Smooth muscle cell (in vitro differentiated cells): ENCODE data around the gene KCNAB1. TPM values are rescaled to one million over a fixed set of nuclear protein-coding genes. Genes with fewer than 3 reads are reported as not detected.

Experiments used
- DNase-seq: peaks from one replicate; lab custom pipeline; 2025; ENCODE audit not compliant: unreplicated experiment; lab: John Stamatoyannopoulos, UW
- H2AFZ ChIP-seq: fragments of 200-600 bp; sonication (generic); 2 replicates; pipeline ENCODE4 v1.6.0; 2016; ENCODE audit warnings: antibody characterized with exemption, low read depth, mild to moderate bottlenecking
- H3F3A ChIP-seq: fragments of 200-600 bp; sonication (generic); 2 replicates; pipeline ENCODE4 v1.6.0; 2017; ENCODE audit warnings: antibody characterized with exemption, low read depth
- H3K27ac ChIP-seq: fragments of 200-600 bp; sonication (generic); 2 replicates; pipeline ENCODE4 v1.5.1; 2016; ENCODE audit warnings: low read depth, mild to moderate bottlenecking
- H3K27me3 ChIP-seq: fragments of 200-600 bp; sonication (generic); 2 replicates; pipeline ENCODE4 v1.6.1; 2016; ENCODE audit warnings: low read depth, mild to moderate bottlenecking
- H3K36me3 ChIP-seq: fragments of 200-600 bp; sonication (generic); 2 replicates; pipeline ENCODE4 v1.5.1; 2016; ENCODE audit warnings: low read depth
- H3K4me1 ChIP-seq: fragments of 200-600 bp; sonication (generic); 2 replicates; pipeline ENCODE4 v1.5.1; 2016; ENCODE audit warnings: low read depth
- H3K4me2 ChIP-seq: fragments of 200-600 bp; sonication (generic); 2 replicates; pipeline ENCODE4 v1.6.0; 2016; ENCODE audit warnings: mild to moderate bottlenecking
- H3K4me3 ChIP-seq: fragments of 200-600 bp; sonication (generic); 2 replicates; pipeline ENCODE4 v1.5.1; 2016; ENCODE audit warnings: mild to moderate bottlenecking
- H3K79me2 ChIP-seq: fragments of 200-600 bp; sonication (generic); 2 replicates; pipeline ENCODE4 v1.6.0; 2016; ENCODE audit warnings: low read depth, mild to moderate bottlenecking
- H3K9ac ChIP-seq: fragments of 200-600 bp; sonication (generic); 2 replicates; pipeline ENCODE4 v1.6.0; 2016; ENCODE audit warnings: low read depth
- H3K9me3 ChIP-seq: fragments of 200-600 bp; sonication (generic); replicated peaks from 2 replicates; pipeline ENCODE4 v1.5.1; 2016; ENCODE audit warnings: low read depth
- H4K20me1 ChIP-seq: fragments of 200-600 bp; sonication (generic); 2 replicates; pipeline ENCODE4 v1.6.0; 2016; ENCODE audit warnings: low read depth
- CTCF ChIP-seq: fragments of 200-600 bp; sonication (generic); IDR thresholded peaks from 2 replicates; pipeline ENCODE4 v1.5.1; 2017; ENCODE audit warnings: borderline replicate concordance, mild to moderate bottlenecking, antibody characterized with exemption; ENCODE audit not compliant: insufficient read depth, poor library complexity, severe bottlenecking
- WGBS: methylation state at CpG from one replicate; pipeline ENCODE4 v1.1.7; 2016; ENCODE audit warnings: low lambda C conversion rate; 5-methylcytosine and 5-hydroxymethylcytosine counted together
- polyA plus RNA-seq: library from polyadenylated mRNA; unstranded; fragments of >200 nt; fragmentation: Nextera tagmentation; extraction: Ambion mirVana; gene quantifications from 2 replicates; pipeline ENCODE4 v1.2.1, GENCODE V29; 2016
- total RNA-seq: library from RNA; depleted of rRNA; stranded (reverse); fragments of >200 nt; gene quantifications from 2 replicates; pipeline ENCODE4 v1.2.3, GENCODE V29; 2014

KCNAB1 gene
- total and polyA plus RNA-seq, 2 experiments from 2014 or later, result 0.36 to 1.0 TPM

- no peak overlapping the region for H3K4me3 ChIP-seq
- H3K4me2 ChIP-seq, result no peak overlapping the region
- no peaks in the 10 kb centered on the region for H4K20me1 ChIP-seq
- no peak overlapping the region for H3K9ac ChIP-seq
- no peaks in the 10 kb centered on the region for H3F3A ChIP-seq
- H3K79me2 ChIP-seq, result no peaks in the 10 kb centered on the region
- H3K36me3 ChIP-seq, result no peaks in the 10 kb centered on the region
- DNase-seq, result no peak
- no peak overlapping the region for H2AFZ ChIP-seq
- WGBS, result 72% methylated on average over 5 of the region's 5 CpGs
- H3K4me1 ChIP-seq, result no peaks in the 10 kb centered on the region
- H3K27ac ChIP-seq, result no peak overlapping the region
- no peaks in the 10 kb centered on the region for H3K27me3 ChIP-seq
- H3K9me3 ChIP-seq, result no peaks in the 10 kb centered on the region
- no peak for TF ChIP-seq CTCF
Observed at GRCh38 chr3:156463123-156463522, 342.7 kb downstream of the KCNAB1 start.

- Histone ChIP-seq H3K4me2 (no peak overlapping the region), H3F3A (no peaks in the 10 kb centered on the region), H2AFZ (no peak overlapping the region), H3K4me3 (no peak overlapping the region), H3K9ac (no peak overlapping the region), H3K4me1 (no peaks in the 10 kb centered on the region), H3K27ac (no peak overlapping the region), H3K79me2 (no peaks in the 10 kb centered on the region), H3K9me3 (no peaks in the 10 kb centered on the region), H4K20me1 (no peaks in the 10 kb centered on the region), H3K27me3 (no peaks in the 10 kb centered on the region), H3K36me3 (no peaks in the 10 kb centered on the region)
- WGBS, result 49% methylated on average over 3 of the region's 3 CpGs
- no peak for TF ChIP-seq CTCF
- no peak for DNase-seq
Observed at GRCh38 chr3:156465194-156465593, 344.8 kb downstream of the KCNAB1 start.

GRCh38 chr3:156469456-156469855, 349.1 kb downstream of the KCNAB1 start:
- Histone ChIP-seq H3K27me3 (no peaks in the 10 kb centered on the region), H3K9me3 (no peaks in the 10 kb centered on the region), H2AFZ (no peak overlapping the region), H3K4me3 (no peak overlapping the region), H3K36me3 (no peaks in the 10 kb centered on the region), H3K79me2 (no peaks in the 10 kb centered on the region), H3K4me2 (no peak overlapping the region), H3K9ac (no peak overlapping the region), H4K20me1 (no peaks in the 10 kb centered on the region), H3K4me1 (no peaks in the 10 kb centered on the region), H3K27ac (no peak overlapping the region), H3F3A (no peaks in the 10 kb centered on the region)
- TF ChIP-seq CTCF, result no peak
- no peak for DNase-seq

DNA sequence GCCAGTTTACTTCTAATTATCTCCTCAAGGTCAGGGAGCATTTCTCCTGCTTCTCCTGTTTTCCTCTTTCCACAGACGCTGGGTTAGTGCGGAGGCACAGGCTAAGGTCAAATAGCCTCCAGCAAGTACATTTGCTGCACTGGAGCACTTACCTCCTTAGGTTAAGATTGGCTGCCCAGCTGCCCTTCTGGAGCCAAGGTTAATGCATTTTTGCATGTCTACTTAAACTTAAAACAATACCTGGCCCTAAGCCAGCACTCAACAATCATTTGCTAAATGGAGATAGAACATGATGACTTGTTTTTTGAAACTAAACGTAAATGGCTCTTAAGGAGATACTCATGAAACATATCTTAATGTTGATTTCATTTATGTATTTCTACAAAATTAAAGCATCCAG, 351.1 kb downstream of the KCNAB1 start:
- 61% methylated on average over 3 of the region's 3 CpGs for WGBS
- H3K27ac ChIP-seq, result no peak overlapping the region

More for the DNA sequence above, 351.1 kb downstream of the KCNAB1 start:
- no peak overlapping the region for H3K4me2 ChIP-seq
- no peaks in the 10 kb centered on the region for H3F3A ChIP-seq
- no peaks in the 10 kb centered on the region for H3K79me2 ChIP-seq
- no peak for DNase-seq
- no peaks in the 10 kb centered on the region for H3K4me1 ChIP-seq
- no peak overlapping the region for H2AFZ ChIP-seq
- H3K4me3 ChIP-seq, result no peak overlapping the region
- H3K36me3 ChIP-seq, result no peaks in the 10 kb centered on the region
- H3K9me3 ChIP-seq, result no peaks in the 10 kb centered on the region
- no peaks in the 10 kb centered on the region for H4K20me1 ChIP-seq
- H3K9ac ChIP-seq, result no peak overlapping the region
- TF ChIP-seq CTCF, result no peak
- H3K27me3 ChIP-seq, result no peaks in the 10 kb centered on the region
